HG03060 (cell line): Measurements from ENCODE around the gene SYCE3.
"Not testable (repeated sequence)": the region's sequence is repeated elsewhere in the genome, so short reads cannot be mapped to it uniquely, and the experiment has no call there.

Experiments
- ATAC-seq: cut with Tn5 transposase; IDR thresholded peaks from one replicate; pipeline ENCODE4 v1.9.1; 2021; ENCODE audit warnings: low read depth, moderate number of reproducible peaks; ENCODE audit not compliant: unreplicated experiment

The SYCE3 gene

DNA sequence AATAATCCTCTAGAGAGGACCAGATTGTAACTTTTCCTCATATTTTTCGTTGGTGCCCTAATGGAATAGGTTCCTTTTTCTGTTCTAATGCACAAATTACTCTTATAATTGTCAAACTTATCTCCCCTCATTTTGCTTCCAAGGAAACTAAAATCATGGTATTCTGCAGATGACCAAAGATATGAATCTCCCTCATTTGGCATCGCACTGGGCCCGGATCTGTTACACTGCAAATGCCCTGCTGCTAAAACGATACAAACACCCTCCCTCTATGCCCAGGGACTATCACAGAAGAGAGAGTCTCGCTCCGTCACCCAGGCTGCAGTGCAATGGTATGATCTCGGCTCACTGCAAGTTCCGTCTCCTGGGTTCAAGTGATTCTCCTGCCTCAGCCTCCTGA lies 9.4 kb downstream of the SYCE3 start:
- ATAC-seq: no peak

DNA sequence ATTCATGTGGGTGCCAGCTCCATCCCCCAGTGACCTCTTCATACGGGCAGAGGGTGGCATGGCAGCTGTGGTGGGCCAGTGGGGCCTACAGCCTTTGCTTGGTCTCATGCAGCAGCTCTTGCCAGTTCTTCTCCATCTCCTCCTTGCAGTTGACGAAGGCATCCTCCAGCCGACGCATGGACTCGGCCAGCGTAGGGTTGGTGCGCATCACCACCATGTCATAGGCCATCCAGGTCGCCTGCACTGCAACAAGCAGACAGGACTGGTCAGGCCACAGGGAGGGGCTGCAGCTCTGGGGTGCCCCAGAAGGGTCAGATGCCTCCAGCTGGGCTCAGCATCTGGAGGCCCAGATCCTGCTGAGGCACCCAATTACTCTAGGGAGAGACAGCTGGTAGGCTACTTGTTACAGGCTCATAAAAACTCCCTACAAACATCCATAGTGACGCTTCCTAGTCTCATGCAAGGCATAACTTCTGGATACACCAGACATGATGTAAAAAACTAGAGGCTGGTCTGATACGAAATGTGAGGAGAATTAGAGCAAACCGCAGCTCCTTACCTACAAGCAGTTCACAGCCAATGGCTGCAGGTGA lies 11.5 kb downstream of the SYCE3 start:
- no peak for ATAC-seq

DNA sequence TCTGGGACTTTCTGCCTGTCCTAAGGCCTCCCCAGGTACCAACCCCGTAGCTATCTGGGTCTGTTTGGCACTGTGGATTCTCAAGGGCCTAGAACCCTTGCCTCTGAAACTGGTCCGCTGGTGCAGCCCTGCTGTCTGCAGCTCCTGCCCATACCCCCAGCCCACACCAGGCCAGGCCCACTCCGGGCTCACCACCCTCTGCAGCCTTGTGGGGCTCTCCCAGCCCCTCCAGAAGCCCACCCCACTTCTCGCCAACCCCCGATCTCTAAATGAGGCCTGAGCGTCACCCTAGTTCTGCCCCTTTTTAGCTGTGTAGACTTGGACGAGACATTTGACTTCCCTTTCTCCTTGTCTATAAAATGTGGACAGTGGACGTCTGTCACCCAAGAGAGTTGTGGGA lies 12.3 kb downstream of the SYCE3 start:
- ATAC-seq: no peak

DNA sequence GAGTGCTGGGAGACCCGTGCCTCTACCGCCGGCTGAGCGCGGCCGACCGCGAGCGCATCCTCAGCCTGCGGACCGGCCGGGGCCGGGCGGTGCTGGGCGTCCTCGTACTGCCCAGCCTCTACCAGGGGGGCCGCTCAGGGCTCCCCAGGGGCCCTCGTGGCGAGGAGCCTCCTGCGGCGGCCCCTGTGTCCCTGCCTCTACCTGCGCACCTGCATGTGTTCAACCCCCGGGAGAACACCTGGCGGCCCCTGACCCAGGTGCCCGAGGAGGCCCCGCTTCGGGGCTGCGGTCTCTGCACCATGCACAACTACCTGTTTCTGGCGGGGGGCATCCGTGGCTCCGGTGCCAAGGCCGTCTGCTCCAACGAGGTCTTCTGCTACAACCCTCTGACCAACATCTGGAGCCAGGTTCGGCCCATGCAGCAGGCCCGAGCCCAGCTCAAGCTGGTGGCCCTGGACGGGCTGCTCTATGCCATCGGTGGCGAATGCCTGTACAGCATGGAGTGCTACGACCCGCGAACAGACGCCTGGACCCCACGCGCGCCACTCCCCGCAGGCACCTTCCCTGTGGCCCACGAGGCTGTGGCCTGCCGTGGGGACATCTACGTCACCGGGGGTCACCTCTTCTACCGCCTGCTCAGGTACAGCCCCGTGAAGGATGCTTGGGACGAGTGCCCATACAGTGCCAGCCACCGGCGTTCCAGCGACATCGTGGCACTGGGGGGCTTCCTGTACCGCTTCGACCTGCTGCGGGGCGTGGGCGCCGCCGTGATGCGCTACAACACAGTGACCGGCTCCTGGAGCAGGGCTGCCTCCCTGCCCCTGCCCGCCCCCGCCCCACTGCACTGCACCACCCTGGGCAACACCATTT lies 13.6 kb downstream of the SYCE3 start:
- no peak for ATAC-seq

DNA sequence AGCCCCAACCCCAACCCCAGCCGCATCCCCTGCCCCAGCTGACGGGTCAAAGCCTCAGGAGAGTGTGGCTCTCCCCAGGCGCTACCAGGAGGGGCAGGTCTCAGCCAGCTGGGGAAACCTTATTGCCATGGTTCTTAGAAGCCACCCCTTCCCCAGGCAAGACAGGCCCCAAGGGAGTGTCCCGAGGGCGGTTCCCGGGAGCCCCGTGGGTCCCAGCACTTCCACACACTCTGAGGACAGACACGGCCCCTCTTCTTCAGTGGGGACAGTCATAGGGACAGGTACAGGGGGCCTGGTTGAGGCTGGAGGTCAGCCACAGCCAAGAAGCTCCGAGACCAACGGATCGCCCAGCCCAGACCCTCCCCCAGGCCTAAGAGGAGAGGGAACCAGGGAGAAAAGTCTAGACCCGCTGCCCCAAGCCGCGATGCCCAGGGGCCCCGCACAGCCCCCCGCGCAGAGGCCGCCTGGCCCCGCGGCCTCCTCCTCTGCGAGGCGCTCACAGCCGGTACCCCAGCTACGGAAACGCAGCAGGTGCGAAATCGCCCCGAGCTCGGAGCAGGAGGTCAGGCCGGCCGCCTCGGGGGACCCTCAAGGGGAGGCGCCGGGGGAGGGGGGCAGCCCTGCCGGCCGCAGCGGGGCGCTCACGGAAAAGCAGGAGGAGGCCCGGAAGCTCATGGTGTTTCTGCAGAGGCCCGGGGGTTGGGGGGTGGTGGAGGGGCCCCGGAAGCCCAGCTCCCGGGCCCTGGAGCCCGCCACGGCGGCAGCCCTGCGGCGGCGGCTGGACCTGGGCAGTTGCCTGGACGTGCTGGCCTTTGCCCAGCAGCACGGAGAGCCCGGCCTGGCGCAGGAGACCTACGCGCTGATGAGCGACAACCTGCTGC lies 14.4 kb downstream of the SYCE3 start:
- no peak for ATAC-seq

DNA sequence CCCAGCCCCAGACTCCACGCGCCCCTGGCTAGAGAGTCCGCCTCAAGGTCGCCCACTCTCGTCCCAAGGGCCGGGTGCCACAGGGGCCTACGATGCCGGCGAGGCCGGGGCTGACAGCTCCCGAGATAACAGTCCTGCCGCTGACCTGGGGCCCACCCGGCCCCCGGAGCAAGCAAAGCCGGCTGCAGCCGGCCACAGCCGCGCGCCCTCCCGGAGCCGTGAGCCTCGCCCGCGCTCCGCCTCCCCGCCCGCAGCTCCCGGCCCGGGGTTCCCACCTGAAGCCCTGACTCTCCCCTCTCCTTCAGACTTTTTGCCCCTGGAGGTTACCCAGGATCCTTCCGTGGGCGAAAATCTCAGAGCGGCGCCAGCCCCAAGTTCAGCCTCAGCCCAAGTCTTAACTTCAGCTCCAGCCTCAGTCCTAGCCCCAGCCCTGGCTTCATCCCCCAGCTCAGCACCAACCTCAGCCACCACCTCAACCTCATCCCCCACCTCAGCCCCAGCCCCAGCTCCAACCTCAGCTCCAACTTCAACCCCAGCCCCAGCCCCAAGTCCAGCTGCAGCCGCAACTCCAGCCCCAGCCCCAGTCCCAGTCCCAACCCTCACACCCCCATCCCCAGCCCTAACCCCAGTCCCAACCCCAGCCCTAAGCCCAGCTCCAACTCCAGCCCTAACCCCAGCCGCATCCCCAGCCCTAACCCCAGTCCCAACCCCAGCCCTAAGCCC lies 15.3 kb downstream of the SYCE3 start:
- ATAC-seq: no peak

DNA sequence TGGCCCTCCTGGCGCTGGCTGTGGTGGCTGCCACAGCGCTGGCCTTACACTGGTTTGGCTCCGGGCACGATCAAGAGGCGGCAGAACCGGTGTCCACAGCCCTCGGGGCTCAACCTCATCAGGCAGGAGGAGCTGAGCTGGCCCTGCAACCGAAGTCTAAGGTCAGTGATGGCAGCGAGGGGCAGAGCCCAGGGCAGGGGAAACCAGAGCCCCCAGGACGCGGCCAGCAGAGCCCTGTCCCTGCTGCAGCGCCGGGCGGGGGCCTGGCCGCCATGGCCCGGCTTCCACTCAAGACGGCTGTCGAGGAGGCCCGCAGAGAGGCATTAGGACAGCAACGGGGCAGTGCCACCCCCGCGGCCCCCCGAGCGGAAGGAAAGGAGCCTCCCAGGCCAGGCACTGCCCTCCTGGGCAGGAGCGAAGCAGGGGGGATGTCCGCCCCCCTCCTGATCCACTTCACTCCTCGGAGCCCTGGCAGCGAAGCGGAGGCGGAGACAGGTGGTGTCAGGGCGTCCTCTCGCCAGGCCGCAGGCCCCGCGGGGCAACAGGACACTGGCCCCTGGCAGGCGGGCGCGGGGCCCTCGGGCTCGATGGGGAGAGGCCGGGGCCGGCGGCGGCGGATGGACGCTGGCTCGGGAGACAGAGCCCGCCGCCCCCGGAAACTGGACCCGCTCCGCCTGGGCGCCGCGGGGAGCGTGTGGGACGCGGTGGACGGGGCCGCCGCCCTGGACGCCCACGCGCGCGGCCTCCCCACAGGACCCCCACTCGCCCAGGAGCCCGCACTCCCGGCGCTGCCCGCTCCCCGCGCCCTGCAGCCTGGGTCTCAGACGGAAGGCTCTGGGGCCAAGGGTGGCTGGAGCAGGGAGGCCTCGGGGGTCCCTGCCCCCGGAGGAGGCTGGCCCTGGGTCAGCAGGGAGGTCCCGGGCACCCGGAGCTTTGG lies 16.1 kb downstream of the SYCE3 start:
- ATAC-seq: no peak

DNA sequence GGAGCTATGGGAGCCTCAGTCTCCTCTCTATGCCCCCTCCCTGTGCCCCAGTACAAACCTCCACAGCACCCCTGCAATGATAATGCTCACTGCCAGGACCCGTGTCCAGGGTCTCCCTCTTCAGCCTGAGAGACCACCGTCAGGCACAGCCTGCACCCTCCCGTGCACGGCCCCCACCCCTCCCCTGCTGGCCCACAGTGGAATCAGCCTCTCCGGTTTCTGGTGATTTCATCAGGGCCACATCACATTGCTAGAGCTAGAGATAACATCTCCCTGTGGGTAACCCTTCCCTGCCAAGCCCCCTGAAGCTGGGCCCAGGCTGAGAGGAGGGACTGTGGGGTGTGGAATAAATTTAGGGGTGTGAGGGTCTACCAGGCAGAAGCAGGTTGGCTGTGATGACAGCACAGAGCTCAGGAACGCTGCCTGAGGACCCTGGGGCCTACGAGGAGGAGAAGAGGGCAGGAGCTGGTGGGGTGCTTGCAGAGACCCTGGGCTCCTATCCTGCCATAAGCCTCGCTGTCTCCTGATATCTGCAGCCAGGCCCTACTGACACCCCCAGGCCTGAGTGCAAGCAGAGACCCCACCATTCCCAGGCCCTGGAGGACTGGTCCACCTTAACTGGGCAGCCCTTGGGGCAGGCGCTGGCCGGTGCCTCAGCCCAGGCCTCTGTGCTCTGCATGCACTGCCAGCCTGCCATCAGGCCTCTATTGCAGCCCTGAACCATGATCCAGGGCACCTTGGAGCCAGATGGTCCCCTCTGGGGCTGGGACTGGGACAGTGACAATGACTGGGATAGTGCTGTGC lies 17.0 kb downstream of the SYCE3 start, which contains the start of gene KLHDC7B:
TSS of gene KLHDC7B (plus strand) at position 378 of the 804 bp plus-strand sequence. CDS start at position 723, 345 bp downstream.
- ATAC-seq: no peak

DNA sequence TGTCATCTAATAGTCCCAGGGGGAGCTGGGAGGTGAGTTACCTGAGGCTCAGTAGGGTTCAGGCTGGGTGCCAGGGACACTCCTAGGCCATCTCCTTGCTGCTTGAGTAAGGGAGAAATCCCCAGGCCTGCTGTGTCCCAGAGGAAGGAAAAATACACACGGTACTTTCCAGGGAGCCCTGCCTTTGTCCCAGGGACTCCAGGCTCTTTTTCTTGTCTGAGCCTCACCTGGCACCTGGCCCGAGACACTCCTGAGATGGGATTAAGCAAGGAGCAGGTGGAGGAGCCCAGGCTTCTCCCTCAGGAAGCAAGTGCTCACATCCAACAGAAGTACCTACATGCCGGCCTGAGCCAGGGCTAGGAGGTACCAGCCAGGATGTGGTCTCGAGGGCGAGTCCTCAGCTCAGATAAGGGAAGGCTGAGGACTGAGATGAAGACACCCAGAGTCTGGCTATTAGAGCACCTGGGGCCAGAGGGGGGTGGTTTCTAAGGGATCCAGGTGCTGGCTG lies 17.9 kb downstream of the SYCE3 start:
- ATAC-seq: no peak

DNA sequence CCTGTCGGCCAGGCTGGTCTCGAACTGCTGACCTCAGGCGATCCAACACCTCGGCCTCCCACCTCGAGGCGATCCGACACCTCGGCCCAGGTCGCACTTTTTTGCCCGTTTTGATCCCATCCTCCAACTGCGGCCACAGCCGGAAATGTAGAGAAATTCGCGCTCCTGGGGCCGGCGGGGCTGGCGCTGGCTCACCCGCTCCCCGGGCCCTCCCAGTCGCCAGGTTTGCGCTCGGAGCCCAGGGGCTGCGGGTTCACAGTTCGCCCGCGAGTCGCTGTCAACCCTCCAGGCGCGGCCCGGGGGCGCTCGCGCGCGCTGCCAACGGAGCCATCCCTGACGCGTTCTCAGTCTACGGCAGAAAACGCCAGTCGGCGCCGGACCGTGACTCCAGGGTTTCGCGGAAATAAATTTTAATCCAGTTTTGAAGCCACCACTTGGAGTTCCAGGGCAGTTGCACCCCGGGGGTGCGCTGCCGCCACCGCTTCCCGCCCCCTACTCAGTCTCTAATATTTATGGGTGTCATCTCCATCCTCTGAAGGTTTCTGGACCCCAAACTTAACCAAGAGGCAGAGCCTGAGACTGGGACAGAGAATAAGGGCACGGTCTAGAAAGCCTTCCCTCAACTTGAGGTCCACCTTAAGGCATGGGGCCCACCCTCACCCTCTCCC lies 18.5 kb downstream of the SYCE3 start:
- ATAC-seq: no peak

DNA sequence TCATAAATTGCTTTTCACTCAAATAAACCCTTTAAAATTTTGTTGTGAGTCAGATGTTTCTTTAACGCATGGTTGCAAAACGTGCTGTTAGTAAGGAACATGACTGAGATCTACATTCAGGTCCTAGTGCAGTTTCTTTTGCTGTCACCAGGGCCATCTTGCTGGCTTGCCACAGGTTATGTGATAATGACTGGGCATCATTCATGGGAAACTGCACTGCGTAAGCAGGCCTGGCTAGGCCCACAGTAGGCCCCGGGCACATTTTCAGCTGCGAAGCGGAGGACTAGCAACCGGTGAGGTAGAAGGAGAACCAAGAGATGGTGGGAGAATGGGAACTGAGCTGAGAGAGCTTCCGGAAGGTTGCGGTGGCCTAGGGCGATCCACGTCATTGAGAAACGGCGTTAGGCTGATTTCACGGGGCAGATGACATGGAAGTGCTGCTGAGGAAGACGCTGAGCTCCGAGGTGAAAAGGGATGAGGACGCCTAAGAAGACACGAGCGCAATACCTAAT lies 20.2 kb downstream of the SYCE3 start:
- ATAC-seq: no peak

DNA sequence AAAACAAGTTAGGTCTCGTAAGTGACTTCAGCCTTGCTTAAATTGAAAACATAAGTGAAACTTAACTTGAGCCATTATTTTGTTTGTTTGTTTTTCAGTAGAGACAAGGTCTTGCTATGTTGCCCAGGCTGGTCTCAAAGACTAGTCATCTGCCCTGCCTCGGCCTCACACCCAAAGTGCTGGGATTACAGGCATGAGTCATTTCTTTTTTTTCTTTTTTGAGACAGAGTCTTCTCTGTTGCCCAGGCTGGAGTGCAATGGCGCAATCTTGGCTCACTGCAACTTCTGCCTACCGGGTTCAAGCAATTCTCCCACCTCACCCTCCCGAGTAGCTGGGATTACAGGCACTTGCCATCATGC lies 21.1 kb downstream of the SYCE3 start:
- ATAC-seq: not testable (repeated sequence)

DNA sequence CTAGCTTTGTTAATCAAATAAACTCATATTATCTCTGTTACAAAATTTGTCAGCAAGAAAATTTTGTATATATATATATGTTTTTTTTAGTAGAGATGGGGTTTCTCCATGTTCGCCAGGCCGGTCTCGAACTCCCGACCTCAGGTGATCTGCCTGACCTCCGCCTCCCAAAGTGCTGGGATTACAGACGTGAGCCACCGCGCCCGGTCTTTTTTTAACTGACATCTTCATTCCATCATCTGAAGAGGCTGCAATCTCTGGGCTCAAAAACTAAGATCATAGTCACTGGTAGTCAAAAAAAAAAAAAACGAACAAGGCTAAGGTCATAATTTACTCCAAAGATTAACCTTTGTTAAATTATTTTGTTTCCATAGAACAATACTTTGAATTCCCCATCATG lies 22.3 kb downstream of the SYCE3 start:
- ATAC-seq: no peak

DNA sequence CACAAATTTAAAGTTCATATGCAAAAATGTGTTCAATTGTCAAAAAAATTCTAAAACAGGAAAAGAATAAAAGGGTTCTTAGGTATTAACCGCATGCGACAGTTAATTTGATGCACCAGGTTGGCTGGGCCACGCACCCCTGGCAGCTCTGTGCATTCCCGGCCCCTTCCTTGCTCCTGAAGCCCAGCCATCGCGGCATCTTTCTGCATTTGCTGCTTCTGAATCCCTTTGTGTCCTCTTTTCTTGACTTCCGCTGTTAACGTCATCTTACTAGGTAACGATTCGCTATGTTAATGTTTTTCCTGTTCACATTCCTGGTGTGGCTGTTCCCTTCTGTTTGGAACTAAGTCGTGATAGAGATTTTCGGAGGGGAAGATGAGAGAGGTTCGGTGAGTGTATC lies 25.0 kb downstream of the SYCE3 start:
- ATAC-seq: no peak

DNA sequence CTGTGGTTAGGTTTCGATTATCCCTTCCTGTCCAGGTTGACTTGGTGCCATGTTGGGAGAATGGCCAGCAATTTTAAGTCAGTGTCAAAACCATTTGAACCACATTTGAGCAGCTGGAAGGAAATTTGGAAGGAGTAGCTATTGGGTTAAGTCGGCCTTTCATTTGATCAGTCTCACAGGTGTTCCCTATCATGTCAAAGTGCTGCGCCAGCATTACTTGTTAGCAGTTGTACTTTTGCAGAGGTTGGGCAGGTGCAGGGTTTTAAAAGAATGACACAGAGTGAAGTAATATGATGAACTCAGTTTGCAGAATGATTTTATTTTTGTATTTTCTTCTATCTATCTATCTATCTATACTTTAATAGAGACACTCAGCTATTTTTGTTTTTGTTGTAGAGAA lies 26.5 kb downstream of the SYCE3 start:
- no peak for ATAC-seq

DNA sequence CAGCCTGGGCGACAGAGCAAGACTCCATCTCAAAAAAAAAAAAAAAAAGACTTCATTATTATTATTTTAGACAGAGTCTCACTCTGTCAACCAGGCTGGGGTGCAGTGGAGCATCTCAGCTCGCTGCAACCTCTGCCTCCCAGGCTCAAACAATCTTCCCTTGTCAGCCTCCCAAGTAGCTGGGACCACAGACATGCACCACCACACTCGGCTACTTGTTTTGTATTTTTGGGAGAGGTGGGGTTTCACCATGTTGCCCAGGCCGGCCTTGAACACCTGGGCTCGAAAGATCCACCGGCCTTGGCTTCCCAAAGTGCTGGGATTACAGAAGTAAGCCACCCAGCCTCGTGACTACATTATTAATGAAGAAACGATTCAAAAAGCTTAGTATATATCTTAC lies 27.6 kb downstream of the SYCE3 start:
- no peak for ATAC-seq

DNA sequence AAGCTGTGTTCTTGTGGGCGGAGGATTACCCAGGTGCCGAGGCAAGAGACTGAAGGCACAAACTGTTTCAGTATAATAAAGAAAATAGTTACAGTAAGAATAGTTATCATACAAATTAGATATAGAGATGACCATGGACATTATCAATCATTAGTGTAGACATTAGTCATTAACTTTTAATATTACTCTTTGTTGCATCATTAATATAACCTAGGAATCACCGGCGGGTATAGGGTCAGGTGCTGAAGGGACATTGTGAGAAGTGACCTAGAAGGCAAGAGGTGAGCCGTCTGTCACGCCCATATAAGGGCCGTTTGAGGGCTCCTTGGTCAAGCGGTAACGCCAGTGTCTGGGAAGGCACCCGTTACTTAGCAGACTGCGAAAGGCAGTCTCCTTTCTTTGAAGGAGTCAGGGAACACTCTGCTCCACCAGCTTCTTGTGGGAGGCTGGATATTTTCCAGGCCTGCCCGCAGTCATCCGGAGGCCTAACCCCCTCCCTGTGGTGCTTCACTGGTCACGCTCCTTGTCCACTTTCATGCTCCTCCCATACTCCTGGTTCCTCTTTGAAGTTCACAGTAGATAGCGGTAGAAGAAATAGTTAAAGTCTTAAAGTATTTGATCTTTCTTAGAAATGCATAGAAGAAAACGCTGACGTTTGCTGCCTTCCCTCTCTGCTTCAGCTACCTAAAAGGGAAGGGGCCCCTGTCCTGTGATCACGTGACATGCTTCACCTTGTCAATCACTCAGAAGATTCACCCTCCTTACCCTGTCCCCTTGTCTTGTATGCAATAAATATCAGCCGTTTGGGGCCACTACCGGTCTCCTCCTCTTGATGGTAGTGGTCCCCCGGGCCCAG lies 28.6 kb downstream of the SYCE3 start:
- ATAC-seq: not testable (repeated sequence)
